Measurements from ENCODE around the gene ZMAT5. TPM values are rescaled to one million over a fixed set of nuclear protein-coding genes. Genes with fewer than 3 reads are reported as not detected.

Gene ZMAT5
- total RNA-seq, result 13.8 TPM

- peak; percentile 99 for DNase-seq
Measured at GRCh38 chr22:29766632-29767170, at the start of gene ZMAT5. Gene ZMAT5, minus strand, starts transcription at chr22:29767007. Its CDS starts 18,463 bp downstream, at chr22:29748544.

- no peak for DNase-seq
Measured at GRCh38 chr22:29816539-29816938, 49.7 kb upstream of the ZMAT5 start.

GRCh38 chr22:29816128-29816527 is 49.3 kb upstream of the ZMAT5 start:
- no peak for DNase-seq

GRCh38 chr22:29815580-29815979 is 48.8 kb upstream of the ZMAT5 start:
- DNase-seq, result no peak

- no peak for DNase-seq
Measured at GRCh38 chr22:29814003-29814402, 47.2 kb upstream of the ZMAT5 start.

- DNase-seq, result no peak
Measured at GRCh38 chr22:29813563-29813962, 46.8 kb upstream of the ZMAT5 start.

- DNase-seq, result no peak
Measured at GRCh38 chr22:29813126-29813525, 46.3 kb upstream of the ZMAT5 start.

- DNase-seq, result no peak
Measured at GRCh38 chr22:29811377-29811776, 44.6 kb upstream of the ZMAT5 start.

- no peak for DNase-seq
Measured at GRCh38 chr22:29810216-29810615, 43.4 kb upstream of the ZMAT5 start.

- no peak for DNase-seq
Measured at GRCh38 chr22:29806196-29806595, 39.4 kb upstream of the ZMAT5 start.

GRCh38 chr22:29804985-29805384 is 38.2 kb upstream of the ZMAT5 start:
- DNase-seq, result no peak

- DNase-seq, result no peak
Measured at GRCh38 chr22:29803190-29803589, 36.4 kb upstream of the ZMAT5 start.

- DNase-seq, result no peak
Measured at GRCh38 chr22:29801796-29802195, 35.0 kb upstream of the ZMAT5 start.

GRCh38 chr22:29801153-29801552 is 34.3 kb upstream of the ZMAT5 start:
- no peak for DNase-seq

GRCh38 chr22:29799217-29799680 is 32.4 kb upstream of the ZMAT5 start:
- DNase-seq, result no peak

GRCh38 chr22:29798801-29799200 is 32.0 kb upstream of the ZMAT5 start:
- DNase-seq, result no peak

GRCh38 chr22:29798318-29798717 is 31.5 kb upstream of the ZMAT5 start:
- DNase-seq, result no peak

- DNase-seq, result no peak
Measured at GRCh38 chr22:29797351-29797750, 30.5 kb upstream of the ZMAT5 start.

GRCh38 chr22:29795663-29796062 is 28.9 kb upstream of the ZMAT5 start:
- no peak for DNase-seq

- no peak for DNase-seq
Measured at GRCh38 chr22:29793396-29793795, 26.6 kb upstream of the ZMAT5 start.

- DNase-seq, result no peak
Measured at GRCh38 chr22:29790061-29790460, 23.3 kb upstream of the ZMAT5 start.

- DNase-seq, result no peak
Measured at GRCh38 chr22:29788339-29789279, 21.8 kb upstream of the ZMAT5 start.

GRCh38 chr22:29787371-29787980 is 20.7 kb upstream of the ZMAT5 start:
- DNase-seq, result no peak
